GM21390 (cell line): ENCODE data around the gene HDAC4.

Experiments used
- ATAC-seq: cut with Tn5 transposase; IDR thresholded peaks from one replicate; pipeline ENCODE4 v1.9.1; 2021; ENCODE audit not compliant: unreplicated experiment

Gene HDAC4

GRCh38 chr2:239211396-239212094, 189.3 kb downstream of the HDAC4 start:
- ATAC-seq: no peak

- no peak for ATAC-seq
Observed at GRCh38 chr2:239209783-239210182, 191.0 kb downstream of the HDAC4 start.

- no peak for ATAC-seq
Observed at GRCh38 chr2:239208465-239209180, 192.2 kb downstream of the HDAC4 start.

GRCh38 chr2:239206851-239207250, 194.0 kb downstream of the HDAC4 start:
- ATAC-seq: no peak

- ATAC-seq: no peak
Observed at GRCh38 chr2:239206042-239206441, 194.8 kb downstream of the HDAC4 start.

- no peak for ATAC-seq
Observed at GRCh38 chr2:239204876-239205468, 195.8 kb downstream of the HDAC4 start.

- ATAC-seq: no peak
Observed at GRCh38 chr2:239204136-239204875, 196.5 kb downstream of the HDAC4 start.

GRCh38 chr2:239203443-239204135, 197.2 kb downstream of the HDAC4 start:
- no peak for ATAC-seq

GRCh38 chr2:239202836-239203235, 198.0 kb downstream of the HDAC4 start:
- ATAC-seq: no peak

GRCh38 chr2:239202343-239202742, 198.5 kb downstream of the HDAC4 start:
- ATAC-seq: no peak

GRCh38 chr2:239201884-239202283, 198.9 kb downstream of the HDAC4 start:
- ATAC-seq: no peak

GRCh38 chr2:239201531-239201876, 199.3 kb downstream of the HDAC4 start:
- ATAC-seq: no peak

- ATAC-seq: no peak
Observed at GRCh38 chr2:239200646-239201530, 199.9 kb downstream of the HDAC4 start.

- ATAC-seq: no peak
Observed at GRCh38 chr2:239199041-239199768, 201.6 kb downstream of the HDAC4 start.

GRCh38 chr2:239198221-239198620, 202.6 kb downstream of the HDAC4 start:
- ATAC-seq: no peak

GRCh38 chr2:239197146-239197545, 203.7 kb downstream of the HDAC4 start:
- no peak for ATAC-seq

- no peak for ATAC-seq
Observed at GRCh38 chr2:239196474-239197021, 204.3 kb downstream of the HDAC4 start.

- ATAC-seq: no peak
Observed at GRCh38 chr2:239195992-239196391, 204.8 kb downstream of the HDAC4 start.

GRCh38 chr2:239195318-239195871, 205.4 kb downstream of the HDAC4 start:
- ATAC-seq: no peak
